ENCODE results near the gene ACTA1.
"Not testable (repeated sequence)": the region's sequence is repeated elsewhere in the genome, so short reads cannot be mapped to it uniquely, and the experiment has no call there.

The ACTA1 gene

GRCh38 chr1:229438021-229438420 is 4.1 kb upstream of the ACTA1 start:
- no peak for DNase-seq

- no peak for DNase-seq
Measured at GRCh38 chr1:229437443-229437842, 3.5 kb upstream of the ACTA1 start.

- DNase-seq = no peak
Measured at GRCh38 chr1:229436201-229436600, 2.3 kb upstream of the ACTA1 start.

DNA sequence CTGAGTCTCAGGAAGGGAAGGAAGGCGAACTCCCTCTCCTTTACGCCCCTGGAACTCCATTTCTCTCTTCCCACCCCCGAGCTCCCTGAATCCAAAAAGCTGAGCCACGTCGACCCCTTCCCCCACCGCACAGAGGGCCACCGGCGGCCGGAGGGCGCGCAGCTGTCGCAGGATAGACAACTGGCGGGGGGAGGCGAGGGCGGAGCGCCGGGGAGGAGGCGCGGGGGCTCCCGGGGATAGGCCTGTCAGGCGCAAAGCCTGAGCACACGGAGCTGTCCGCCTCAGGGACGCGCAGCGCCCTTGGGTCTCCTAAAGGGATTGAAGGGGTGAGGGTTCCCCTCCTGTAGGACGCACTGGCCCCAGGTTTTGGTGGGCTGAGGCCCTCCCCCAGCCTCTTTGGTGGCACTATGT is 752 bp upstream of the ACTA1 start:
- no peak for DNase-seq

DNA sequence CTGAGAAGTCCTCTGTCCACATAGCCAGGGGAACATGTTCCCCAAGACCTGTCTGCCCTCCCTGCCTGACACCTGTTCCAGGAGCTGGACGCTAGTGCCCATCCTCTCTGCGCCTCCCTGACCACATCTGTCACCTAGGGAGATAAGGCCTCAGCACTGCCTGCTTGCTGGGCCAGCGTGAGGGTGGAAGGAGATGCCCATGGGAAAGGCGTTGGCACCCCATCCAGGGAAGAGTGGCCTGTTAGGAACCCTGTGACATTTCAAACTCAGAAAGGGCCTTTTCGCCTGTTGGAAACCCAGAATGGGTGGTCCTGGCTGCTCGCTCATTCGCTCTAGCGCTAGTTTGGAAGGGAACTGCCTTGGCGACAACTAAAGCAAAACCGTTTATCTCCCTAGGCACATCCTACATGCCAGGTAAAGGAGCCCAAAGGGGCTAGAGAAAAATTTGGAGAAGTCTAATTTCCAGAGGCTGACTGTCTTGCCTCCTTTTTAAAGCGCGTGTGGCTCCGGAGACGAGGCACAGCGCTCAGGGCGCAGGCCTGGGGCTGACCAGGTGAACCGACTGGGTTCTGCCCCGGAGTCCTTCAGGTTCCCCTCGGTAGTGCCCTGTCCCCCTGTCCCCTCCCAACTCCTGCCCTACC is 410 bp downstream of the ACTA1 start:
- no peak for DNase-seq

- DNase-seq = no peak
Measured at GRCh38 chr1:229432905-229433304, 989 bp downstream of the ACTA1 start.

DNA sequence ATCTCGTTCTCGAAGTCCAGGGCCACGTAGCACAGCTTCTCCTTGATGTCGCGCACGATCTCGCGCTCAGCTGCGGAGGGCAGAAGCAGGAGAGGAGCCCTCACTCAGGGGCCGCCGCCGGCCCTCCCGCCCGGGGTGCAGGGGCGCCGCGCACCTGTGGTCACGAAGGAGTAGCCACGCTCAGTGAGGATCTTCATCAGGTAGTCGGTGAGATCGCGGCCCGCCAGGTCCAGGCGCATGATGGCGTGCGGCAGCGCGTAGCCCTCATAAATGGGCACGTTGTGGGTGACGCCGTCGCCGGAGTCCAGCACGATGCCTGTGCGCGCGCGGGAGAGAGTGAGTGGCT is 1.8 kb downstream of the ACTA1 start:
- no peak for DNase-seq

GRCh38 chr1:229431284-229432115 is 2.4 kb downstream of the ACTA1 start:
- no peak for DNase-seq

- DNase-seq = peak; percentile 89
Measured at GRCh38 chr1:229430761-229431283, 3.1 kb downstream of the ACTA1 start.

DNA sequence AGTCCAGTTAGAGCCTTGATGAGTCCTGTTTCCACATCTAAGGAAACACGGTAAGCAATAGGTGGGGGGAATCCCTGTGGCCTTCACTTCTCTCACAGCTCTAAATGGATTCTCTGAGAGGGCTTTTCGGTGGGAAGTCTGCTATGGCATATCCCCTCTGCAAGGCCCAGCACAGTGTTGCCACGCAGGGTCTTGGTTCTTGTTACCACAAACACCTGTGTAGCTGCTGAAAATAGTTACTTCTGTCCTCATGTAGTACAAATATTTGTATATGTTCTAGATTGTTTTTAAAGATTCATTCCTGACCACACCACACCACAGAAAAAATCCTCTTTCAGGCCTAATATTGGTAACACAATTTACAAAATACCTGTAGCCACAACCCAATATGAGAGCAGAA is 5.6 kb downstream of the ACTA1 start:
- DNase-seq = no peak

DNA sequence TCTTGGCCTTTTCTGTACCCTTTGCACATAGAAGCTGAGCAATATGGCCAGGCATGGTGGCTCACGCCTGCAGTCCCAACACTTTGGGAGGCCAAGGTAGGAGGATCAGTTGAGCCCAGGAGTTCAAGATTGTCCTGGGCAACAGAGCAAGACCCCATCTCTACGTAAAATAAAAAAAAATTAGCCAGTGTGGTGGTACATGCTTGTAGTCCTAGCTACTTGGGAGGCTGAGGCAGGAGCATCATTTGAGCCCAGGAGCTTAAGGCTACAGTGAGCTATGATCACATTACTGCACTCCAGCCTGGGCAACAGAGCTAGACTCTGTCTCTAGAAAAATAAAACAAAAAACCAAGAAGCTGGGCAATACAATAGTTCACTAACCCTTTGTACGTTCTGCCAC is 6.3 kb downstream of the ACTA1 start:
- DNase-seq = no peak

DNA sequence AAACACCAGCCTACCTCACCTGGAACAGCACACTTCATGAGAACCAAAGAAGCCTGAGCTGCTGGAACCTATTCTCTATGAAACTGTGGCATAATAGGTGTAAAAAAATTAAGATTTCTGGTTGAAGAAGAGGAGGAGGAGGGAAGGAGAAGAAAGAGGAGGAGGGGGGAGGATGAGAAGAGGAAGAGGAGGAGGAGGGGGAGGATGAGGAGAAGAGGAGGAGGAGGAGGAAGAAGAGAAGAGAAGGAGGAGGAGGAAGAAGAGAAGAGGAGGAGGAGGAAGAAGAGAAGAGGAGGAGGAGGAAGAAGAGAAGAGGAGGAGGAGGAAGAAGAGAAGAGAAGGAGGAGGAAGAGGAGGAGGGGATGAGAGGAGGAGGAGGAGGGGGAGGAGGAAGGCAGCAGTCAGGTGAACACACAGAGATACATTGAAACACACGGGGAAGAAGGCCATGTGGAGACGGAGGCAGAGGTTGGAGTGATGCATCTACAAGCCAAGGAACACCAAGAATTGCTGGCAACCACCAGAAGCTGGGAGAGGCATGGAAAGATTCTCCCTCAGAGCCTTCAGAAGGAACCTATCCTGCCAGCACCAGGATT is 8.2 kb downstream of the ACTA1 start:
- DNase-seq = no peak

- no peak for DNase-seq
Measured at GRCh38 chr1:229420765-229421164, 13.1 kb downstream of the ACTA1 start.

- DNase-seq = no peak
Measured at GRCh38 chr1:229420224-229420623, 13.7 kb downstream of the ACTA1 start.

GRCh38 chr1:229418586-229418985 is 15.3 kb downstream of the ACTA1 start:
- DNase-seq = not testable (repeated sequence)

GRCh38 chr1:229412810-229413209 is 21.1 kb downstream of the ACTA1 start:
- not testable (repeated sequence) for DNase-seq

GRCh38 chr1:229412056-229412455 is 21.8 kb downstream of the ACTA1 start:
- DNase-seq = no peak

GRCh38 chr1:229411434-229412055 is 22.3 kb downstream of the ACTA1 start:
- no peak for DNase-seq

- peak; percentile 75 for DNase-seq
Measured at GRCh38 chr1:229410692-229411433, 23.0 kb downstream of the ACTA1 start.

DNA sequence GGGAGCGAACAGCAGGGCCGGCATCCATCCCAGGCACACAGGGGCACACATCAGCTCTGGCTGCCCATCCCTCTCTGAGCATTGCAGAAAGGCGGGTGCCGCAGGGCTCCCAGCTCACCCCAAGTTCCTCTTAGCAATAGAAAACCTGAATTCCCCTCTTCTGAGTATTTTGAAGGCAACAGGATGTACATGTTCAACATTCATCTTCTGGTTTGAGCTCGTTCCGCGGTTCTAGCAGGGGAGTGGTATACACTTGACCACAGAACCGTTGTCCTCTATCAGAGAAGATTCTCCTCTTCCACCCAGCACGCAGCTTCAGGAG is 23.6 kb downstream of the ACTA1 start:
- peak; percentile 44 for DNase-seq

DNA sequence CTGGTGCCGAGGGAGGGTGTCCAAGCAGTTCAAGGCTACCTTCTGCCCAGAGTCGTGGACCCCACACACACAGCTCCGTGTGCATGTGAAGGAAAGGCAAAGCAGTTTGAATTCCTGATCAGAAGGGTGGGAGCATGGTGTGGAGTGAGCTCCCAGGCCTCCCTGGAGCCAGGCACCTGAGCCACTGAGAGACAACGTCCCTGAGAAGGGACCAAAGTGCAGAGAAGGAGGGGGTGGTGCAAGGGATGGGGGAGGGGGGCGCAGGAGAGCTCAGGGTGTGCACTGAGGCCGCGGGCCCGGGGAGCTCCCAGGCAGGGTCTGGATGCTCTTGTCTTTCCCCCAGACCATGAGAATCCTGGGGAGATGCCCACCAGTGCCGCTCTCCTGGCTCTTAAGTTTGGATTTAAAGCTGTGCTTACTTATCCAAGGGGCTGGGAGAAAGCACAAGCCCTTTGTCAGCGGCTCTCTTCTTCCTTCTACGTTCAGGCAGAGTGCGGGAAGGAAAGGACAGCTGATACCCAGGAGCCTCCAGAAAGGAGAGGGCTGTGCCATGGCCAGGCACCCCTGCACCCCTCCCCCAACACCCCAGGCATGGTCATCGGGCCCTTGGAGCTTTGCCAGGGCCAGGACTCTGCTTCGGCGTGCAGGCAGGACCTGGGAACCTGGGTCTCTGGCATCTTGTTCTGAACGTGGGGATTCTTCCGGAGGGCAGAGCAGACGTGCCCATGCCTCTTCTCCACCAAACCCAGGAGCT is 24.1 kb downstream of the ACTA1 start:
- no peak for DNase-seq

DNA sequence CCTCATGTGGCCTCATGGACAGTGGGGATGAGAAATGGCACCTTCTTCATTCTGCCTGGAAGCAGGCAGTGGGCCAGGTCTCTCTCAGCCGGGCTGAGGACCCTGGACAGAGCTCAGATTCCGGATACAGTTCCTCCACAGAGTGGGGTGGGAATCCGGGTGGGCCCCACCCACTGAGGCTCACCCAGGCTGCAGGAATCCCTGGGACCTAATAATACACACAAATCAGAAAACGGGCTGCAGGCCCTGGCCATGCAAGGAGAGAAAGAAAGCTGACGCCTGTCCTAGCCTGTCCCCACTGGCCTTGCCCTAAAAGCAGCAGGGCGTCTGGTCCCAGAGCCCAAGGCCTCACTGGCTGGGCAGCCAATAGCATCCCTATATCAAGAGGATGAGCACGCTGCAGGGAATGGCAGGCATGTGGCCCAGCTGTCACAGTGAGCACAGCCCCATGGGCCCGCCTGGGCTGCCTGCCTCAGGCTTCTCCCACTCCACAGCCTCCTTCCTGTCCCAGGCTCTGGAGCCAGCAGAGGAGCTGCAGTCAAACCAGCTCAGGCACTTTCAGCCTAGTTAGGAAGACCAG is 25.3 kb downstream of the ACTA1 start:
- no peak for DNase-seq

Measured in hematopoietic multipotent progenitor cell treated with erythropoietin and hydrocortisone succinate and interleukin-3 and kit ligand, for 4 days (in vitro differentiated cells).